ENCODE measurements around the gene GLUL. TPM values are rescaled to one million over a fixed set of nuclear protein-coding genes. Genes with fewer than 3 reads are reported as not detected.
A peak's percentile ranks its signal among the peaks of the same experiment; 100 is the strongest.

GLUL gene
- total RNA-seq, 1 donor from 2014 or later: 1,362 TPM

GRCh38 chr1:182351790-182352364 lies 39.7 kb downstream of the GLUL start:
- no peak overlapping the region for H3K4me3 ChIP-seq
- DNase-seq: no peak
- no peak for TF ChIP-seq CTCF (IDR thresholded peaks at IDR 0.05)
- no peaks in the 10 kb centered on the region for H3K27me3 ChIP-seq (ENCODE audit: low read depth)
- H3K27ac ChIP-seq: no peak overlapping the region
- H3K4me1 ChIP-seq: no peaks in the 10 kb centered on the region
- intact Hi-C loops (cut with DNase I): no loop called here
- H3K36me3 ChIP-seq: no peaks in the 10 kb centered on the region
- ATAC-seq: no peak
- H3K9me3 ChIP-seq: no peaks in the 10 kb centered on the region

- peak; percentile 42 to 60 for ATAC-seq
- no peaks in the 10 kb centered on the region for H3K4me1 ChIP-seq
These were observed 40.8 kb downstream of the GLUL start for GRCh38 chr1:182350839-182351238.

GRCh38 chr1:182348961-182349747 lies 42.4 kb downstream of the GLUL start:
- H3K36me3 ChIP-seq: no peaks in the 10 kb centered on the region
- H3K27ac ChIP-seq: no peak overlapping the region
- H3K4me1 ChIP-seq: no peaks in the 10 kb centered on the region
- TF ChIP-seq CTCF (IDR thresholded peaks at IDR 0.05): no peak
- DNase-seq (no peak), ATAC-seq (no peak)
- no peaks in the 10 kb centered on the region for H3K27me3 ChIP-seq (ENCODE audit: low read depth)
- intact Hi-C loops (cut with DNase I): no loop called here
- H3K9me3 ChIP-seq: no peaks in the 10 kb centered on the region
- no peak overlapping the region for H3K4me3 ChIP-seq

More at GRCh38 chr1:182350839-182351238, 40.8 kb downstream of the GLUL start:
- H3K27ac ChIP-seq: no peak overlapping the region
- no peak overlapping the region for H3K4me3 ChIP-seq
- H3K9me3 ChIP-seq: no peaks in the 10 kb centered on the region
- no peaks in the 10 kb centered on the region for H3K36me3 ChIP-seq
- intact Hi-C loops (cut with DNase I): no loop called here
- no peak for DNase-seq
- TF ChIP-seq CTCF (IDR thresholded peaks at IDR 0.05): no peak
- H3K27me3 ChIP-seq (ENCODE audit: low read depth): no peaks in the 10 kb centered on the region

- Histone ChIP-seq H3K27ac (no peak overlapping the region), H3K4me1 (no peaks in the 10 kb centered on the region), H3K36me3 (no peaks in the 10 kb centered on the region), H3K9me3 (no peaks in the 10 kb centered on the region), H3K4me3 (no peak overlapping the region), H3K27me3 (ENCODE audit: low read depth) (no peaks in the 10 kb centered on the region)
- ATAC-seq (no peak), DNase-seq (no peak)
- intact Hi-C loops (cut with DNase I): no loop called here
- no peak for TF ChIP-seq CTCF (IDR thresholded peaks at IDR 0.05)
These were observed 44.6 kb downstream of the GLUL start for GRCh38 chr1:182347019-182347418.

GRCh38 chr1:182340233-182341058 lies 51.1 kb downstream of the GLUL start:
- no peaks in the 10 kb centered on the region for H3K9me3 ChIP-seq
- H3K36me3 ChIP-seq: no peaks in the 10 kb centered on the region
- TF ChIP-seq CTCF (IDR thresholded peaks at IDR 0.05): no peak
- ATAC-seq (no peak), DNase-seq (no peak)
- H3K4me1 ChIP-seq: no peaks in the 10 kb centered on the region
- no peak overlapping the region for H3K4me3 ChIP-seq
- H3K27me3 ChIP-seq (ENCODE audit: low read depth): no peaks in the 10 kb centered on the region
- intact Hi-C loops (cut with DNase I): no loop called here
- no peak overlapping the region for H3K27ac ChIP-seq

Measured in lower lobe of right lung (tissue), 2 donors.